ENCODE data around the gene MTCH1. TPM values are rescaled to one million over a fixed set of nuclear protein-coding genes. Genes with fewer than 3 reads are reported as not detected.

MTCH1 gene, protein sequence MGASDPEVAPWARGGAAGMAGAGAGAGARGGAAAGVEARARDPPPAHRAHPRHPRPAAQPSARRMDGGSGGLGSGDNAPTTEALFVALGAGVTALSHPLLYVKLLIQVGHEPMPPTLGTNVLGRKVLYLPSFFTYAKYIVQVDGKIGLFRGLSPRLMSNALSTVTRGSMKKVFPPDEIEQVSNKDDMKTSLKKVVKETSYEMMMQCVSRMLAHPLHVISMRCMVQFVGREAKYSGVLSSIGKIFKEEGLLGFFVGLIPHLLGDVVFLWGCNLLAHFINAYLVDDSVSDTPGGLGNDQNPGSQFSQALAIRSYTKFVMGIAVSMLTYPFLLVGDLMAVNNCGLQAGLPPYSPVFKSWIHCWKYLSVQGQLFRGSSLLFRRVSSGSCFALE
- total RNA-seq (2022; extraction: Qiagen RNA extraction; ENCODE audit: low read depth) = 98.2 to 139 TPM (median 135 TPM) in 5 replicates

DNA sequence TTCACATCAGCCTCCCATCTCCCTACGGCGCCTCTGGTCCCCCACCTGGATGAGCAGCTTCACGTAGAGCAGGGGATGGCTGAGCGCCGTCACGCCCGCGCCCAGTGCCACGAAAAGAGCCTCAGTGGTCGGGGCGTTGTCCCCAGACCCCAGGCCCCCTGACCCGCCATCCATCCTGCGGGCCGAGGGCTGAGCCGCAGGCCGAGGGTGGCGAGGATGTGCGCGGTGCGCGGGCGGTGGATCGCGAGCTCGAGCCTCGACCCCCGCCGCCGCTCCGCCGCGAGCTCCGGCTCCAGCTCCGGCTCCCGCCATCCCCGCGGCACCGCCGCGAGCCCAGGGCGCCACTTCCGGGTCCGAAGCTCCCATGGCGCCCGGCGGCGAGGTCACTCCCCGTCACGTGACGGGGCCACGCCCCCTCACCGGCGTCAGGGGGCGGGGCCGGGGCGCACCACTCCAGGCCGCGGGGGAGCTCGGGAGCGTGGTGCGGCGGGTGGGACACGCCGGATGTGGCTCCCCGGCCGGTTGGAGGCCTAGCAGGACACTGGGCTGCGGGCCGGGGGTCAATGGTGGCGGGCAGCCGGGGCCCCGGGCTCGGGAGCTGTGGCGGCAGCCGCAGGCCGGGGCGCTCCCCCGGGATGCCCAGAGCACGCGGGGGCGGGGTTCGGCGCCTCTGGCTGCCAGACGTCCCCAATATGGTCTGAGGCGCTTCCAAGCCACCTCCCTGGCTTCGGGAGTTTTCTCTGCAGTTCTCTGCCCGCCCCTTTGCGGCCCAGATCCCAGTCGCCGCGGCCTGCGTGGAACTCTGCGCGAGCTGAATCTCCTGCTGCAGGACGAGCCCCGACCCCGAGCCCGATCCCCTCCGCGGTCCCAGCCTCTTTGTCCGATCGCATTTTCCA is at the start of gene MTCH1:
TSS of gene MTCH1 (minus strand) at position 389 of the 896 bp plus-strand sequence. CDS start at position 366, 23 bp downstream.

DNA sequence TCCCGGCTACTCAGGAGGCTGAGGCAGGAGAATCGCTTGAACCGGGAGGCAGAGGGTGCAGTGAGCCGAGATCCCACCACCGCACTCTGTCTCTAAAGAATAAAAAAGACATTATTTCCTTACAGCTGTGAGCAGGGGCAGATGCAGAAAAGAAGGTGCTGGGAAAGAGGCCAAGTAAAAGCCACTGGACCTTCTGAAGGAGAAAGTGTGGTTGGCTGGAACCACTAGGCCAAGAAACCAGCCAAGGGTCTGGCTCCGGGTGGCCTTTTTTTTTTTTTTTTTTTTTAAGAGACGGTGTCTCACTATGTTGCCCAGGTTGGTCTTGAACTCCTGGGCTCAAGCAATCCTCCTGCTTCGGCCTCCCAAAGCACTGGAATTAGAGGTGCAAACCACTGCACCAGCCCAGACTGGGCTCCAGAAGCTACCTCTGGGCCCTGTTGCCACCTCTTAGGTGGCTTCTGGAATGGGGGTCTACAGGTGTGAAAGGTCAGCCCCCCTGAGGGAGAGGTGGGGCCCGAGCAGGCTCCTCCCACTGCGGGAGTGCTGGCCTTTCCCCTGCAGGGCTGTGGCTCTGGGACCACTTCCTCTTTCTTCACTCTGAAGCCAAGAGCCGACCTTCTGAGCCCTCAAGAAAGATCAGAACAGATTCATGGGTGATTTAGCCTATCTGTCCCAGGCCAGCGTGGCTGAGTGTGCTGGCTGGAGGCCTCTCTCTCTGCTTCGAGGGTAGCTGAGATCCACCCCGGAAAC is 19.2 kb upstream of the MTCH1 start, which contains the start of gene FGD2:
TSS of gene FGD2 (plus strand) at position 595 of the 750 bp plus-strand sequence. CDS start 163 bp downstream, outside the sequence.

DNA sequence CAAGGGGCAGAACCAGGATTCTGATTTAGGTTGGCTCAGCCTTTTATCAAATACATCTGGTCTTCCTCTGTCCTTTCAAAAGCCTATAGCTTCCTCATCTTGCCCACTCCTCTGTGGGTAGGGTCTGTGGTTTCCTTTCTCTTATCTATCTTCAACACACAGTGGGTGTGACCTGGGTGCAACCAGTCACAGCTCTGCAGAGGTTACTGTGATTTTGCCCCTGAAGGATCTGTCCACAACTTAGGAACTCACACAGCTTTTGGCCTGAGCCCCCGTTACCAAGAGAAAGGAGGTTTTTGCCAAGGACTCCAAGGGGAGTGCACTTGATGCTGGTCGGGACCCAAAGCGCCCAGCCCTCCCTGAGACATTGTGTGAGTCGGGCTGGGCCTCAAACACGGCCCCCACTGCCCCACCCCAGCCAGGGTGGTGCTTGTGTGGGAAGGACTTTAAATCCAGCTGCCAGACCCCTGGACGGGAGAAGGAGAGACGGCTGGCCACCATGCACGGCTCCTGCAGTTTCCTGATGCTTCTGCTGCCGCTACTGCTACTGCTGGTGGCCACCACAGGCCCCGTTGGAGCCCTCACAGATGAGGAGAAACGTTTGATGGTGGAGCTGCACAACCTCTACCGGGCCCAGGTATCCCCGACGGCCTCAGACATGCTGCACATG is 31.6 kb downstream of the MTCH1 start, which contains the start of gene PI16:
TSS of gene PI16 (plus strand) at position 477 of the 670 bp plus-strand sequence. CDS start at position 500, 23 bp downstream.

Other genes starting within 250 kb of the MTCH1 start
- gene CPNE5, start 146.8 kb downstream of the MTCH1 start, total RNA-seq (2022; extraction: Qiagen RNA extraction; ENCODE audit: low read depth) = 0.05 to 0.14 TPM (median 0.11 TPM) in 4 of 5 replicates, not detected in the other
- gene PPIL1, start 111.4 kb downstream of the MTCH1 start, total RNA-seq (2022; extraction: Qiagen RNA extraction; ENCODE audit: low read depth) = 39.3 to 51.6 TPM (median 43.4 TPM) in 5 replicates
- gene C6orf89, start 100.2 kb downstream of the MTCH1 start, total RNA-seq (2022; extraction: Qiagen RNA extraction; ENCODE audit: low read depth) = 13.1 to 18.6 TPM (median 17.6 TPM) in 5 replicates
- gene PI16, start 31.5 kb downstream of the MTCH1 start, total RNA-seq (2022; extraction: Qiagen RNA extraction; ENCODE audit: low read depth) = not detected in 5 replicates
- gene FGD2, start 19.5 kb upstream of the MTCH1 start, total RNA-seq (2022; extraction: Qiagen RNA extraction; ENCODE audit: low read depth) = not detected in 5 replicates
- gene PIM1, start 184.0 kb upstream of the MTCH1 start, total RNA-seq (2022; extraction: Qiagen RNA extraction; ENCODE audit: low read depth) = 9.6 to 18.5 TPM (median 15.3 TPM) in 5 replicates

Measured in A549 treated with ZK216348 at 1 μM for 4 hours (cell line).